ACHN (cell line): Measurements from ENCODE around the gene GRM2.

Experiments
- DNase-seq: peaks from one replicate; pipeline ENCODE4 v3.0.0-alpha.2; 2015
- in situ Hi-C: cut with HindIII; loops from 2 replicates; pipeline ENCODE4 v1.10.0; 2017; ENCODE audit warnings: low sequenced_read_pairs, low pct_ligation_motif_present, low pct_unique_long_range_greater_than_20kb

GRM2 gene

GRCh38 chr3:51679318-51679717 is 27.6 kb upstream of the GRM2 start:
- no peak for DNase-seq
- in situ Hi-C loops, result no loop called here

GRCh38 chr3:51679777-51680176 is 27.1 kb upstream of the GRM2 start:
- in situ Hi-C loops, result no loop called here
- no peak for DNase-seq

- no peak for DNase-seq
- in situ Hi-C loops, result no loop called here
Observed at GRCh38 chr3:51680196-51680595, 26.7 kb upstream of the GRM2 start.

GRCh38 chr3:51680663-51681230 is 26.1 kb upstream of the GRM2 start:
- no peak for DNase-seq
- in situ Hi-C loops, result no loop called here

- no peak for DNase-seq
- in situ Hi-C loops, result no loop called here
Observed at GRCh38 chr3:51681453-51681852, 25.4 kb upstream of the GRM2 start.

- DNase-seq, result peak; percentile 78
- in situ Hi-C loops, result no loop called here
Observed at GRCh38 chr3:51682079-51682478, 24.8 kb upstream of the GRM2 start.

- in situ Hi-C loops, result no loop called here
- no peak for DNase-seq
Observed at GRCh38 chr3:51682526-51682925, 24.3 kb upstream of the GRM2 start.

- in situ Hi-C loops, result no loop called here
- DNase-seq, result no peak
Observed at GRCh38 chr3:51683566-51683965, 23.3 kb upstream of the GRM2 start.

GRCh38 chr3:51684971-51685751 is 21.7 kb upstream of the GRM2 start:
- no peak for DNase-seq
- in situ Hi-C loops, result no loop called here

GRCh38 chr3:51686056-51686455 is 20.8 kb upstream of the GRM2 start:
- DNase-seq, result no peak
- in situ Hi-C loops, result no loop called here

- in situ Hi-C loops, result no loop called here
- DNase-seq, result no peak
Observed at GRCh38 chr3:51686512-51687215, 20.2 kb upstream of the GRM2 start.

- in situ Hi-C loops, result no loop called here
- no peak for DNase-seq
Observed at GRCh38 chr3:51687431-51688205, 19.2 kb upstream of the GRM2 start.

GRCh38 chr3:51688206-51688600 is 18.7 kb upstream of the GRM2 start:
- DNase-seq, result no peak
- in situ Hi-C loops, result no loop called here

- no peak for DNase-seq
- in situ Hi-C loops, result no loop called here
Observed at GRCh38 chr3:51691021-51691420, 15.8 kb upstream of the GRM2 start.

GRCh38 chr3:51691949-51692348 is 14.9 kb upstream of the GRM2 start:
- no peak for DNase-seq
- in situ Hi-C loops, result no loop called here

- DNase-seq, result no peak
- in situ Hi-C loops, result no loop called here
Observed at GRCh38 chr3:51692980-51693395, 13.9 kb upstream of the GRM2 start.

GRCh38 chr3:51696954-51697353 is 9.9 kb upstream of the GRM2 start:
- DNase-seq, result no peak
- in situ Hi-C loops, result no loop called here

- in situ Hi-C loops, result no loop called here
- no peak for DNase-seq
Observed at GRCh38 chr3:51698209-51698608, 8.7 kb upstream of the GRM2 start.

GRCh38 chr3:51700403-51700802 is 6.5 kb upstream of the GRM2 start:
- in situ Hi-C loops, result no loop called here

More at GRCh38 chr3:51700403-51700802, 6.5 kb upstream of the GRM2 start:
- no peak for DNase-seq
